Measurements from ENCODE around the gene ARID1B.

The ARID1B gene

GRCh38 chr6:156867121-156867520 lies 89.9 kb downstream of the ARID1B start:
- Histone ChIP-seq H3K79me2 (peaks cover 36% of the 10 kb centered on the region), H3K27ac (no peak overlapping the region), H3K4me3 (ENCODE audit: low read depth, low read length) (no peak overlapping the region), H3K4me1 (peaks cover 9% of the 10 kb centered on the region), H3K9me3 (ENCODE audit: control insufficient read depth, low read length) (no peaks in the 10 kb centered on the region), H3K36me3 (ENCODE audit: control insufficient read depth, insufficient read depth, low read length) (no peaks in the 10 kb centered on the region), H3K4me2 (ENCODE audit: low read length) (no peak overlapping the region), H3K27me3 (ENCODE audit: control insufficient read depth, insufficient read depth, low read length) (no peaks in the 10 kb centered on the region), H3K9ac (no peak overlapping the region), H2AFZ (no peak overlapping the region)
- TF ChIP-seq CTCF (IDR thresholded peaks at IDR 0.05): no peak

GRCh38 chr6:156868385-156868784 lies 91.2 kb downstream of the ARID1B start:
- H3K79me2 ChIP-seq: peaks cover 41% of the 10 kb centered on the region
- H3K4me2 ChIP-seq (ENCODE audit: low read length): no peak overlapping the region
- H3K36me3 ChIP-seq (ENCODE audit: control insufficient read depth, insufficient read depth, low read length): no peaks in the 10 kb centered on the region
- no peak overlapping the region for H3K27ac ChIP-seq
- peaks cover 9% of the 10 kb centered on the region for H3K4me1 ChIP-seq
- no peak overlapping the region for H2AFZ ChIP-seq
- no peak overlapping the region for H3K4me3 ChIP-seq (ENCODE audit: low read depth, low read length)
- H3K9ac ChIP-seq: no peak overlapping the region
- no peaks in the 10 kb centered on the region for H3K27me3 ChIP-seq (ENCODE audit: control insufficient read depth, insufficient read depth, low read length)
- no peak for TF ChIP-seq CTCF (IDR thresholded peaks at IDR 0.05)
- H3K9me3 ChIP-seq (ENCODE audit: control insufficient read depth, low read length): no peaks in the 10 kb centered on the region

- Histone ChIP-seq H3K79me2 (peaks cover 46% of the 10 kb centered on the region), H3K4me1 (peaks cover 15% of the 10 kb centered on the region), H3K4me2 (ENCODE audit: low read length) (no peak overlapping the region), H3K9ac (no peak overlapping the region), H3K27me3 (ENCODE audit: control insufficient read depth, insufficient read depth, low read length) (no peaks in the 10 kb centered on the region), H2AFZ (no peak overlapping the region), H3K27ac (no peak overlapping the region), H3K36me3 (ENCODE audit: control insufficient read depth, insufficient read depth, low read length) (no peaks in the 10 kb centered on the region), H3K9me3 (ENCODE audit: control insufficient read depth, low read length) (no peaks in the 10 kb centered on the region), H3K4me3 (ENCODE audit: low read depth, low read length) (no peak overlapping the region)
- TF ChIP-seq CTCF (IDR thresholded peaks at IDR 0.05): no peak
Measured at GRCh38 chr6:156869980-156870398, 92.8 kb downstream of the ARID1B start.

- Histone ChIP-seq H3K4me3 (ENCODE audit: low read depth, low read length) (no peak overlapping the region), H3K36me3 (ENCODE audit: control insufficient read depth, insufficient read depth, low read length) (no peaks in the 10 kb centered on the region), H2AFZ (no peak overlapping the region), H3K4me2 (ENCODE audit: low read length) (no peak overlapping the region), H3K4me1 (peaks cover 15% of the 10 kb centered on the region), H3K9ac (no peak overlapping the region), H3K27me3 (ENCODE audit: control insufficient read depth, insufficient read depth, low read length) (no peaks in the 10 kb centered on the region), H3K27ac (no peak overlapping the region), H3K9me3 (ENCODE audit: control insufficient read depth, low read length) (no peaks in the 10 kb centered on the region), H3K79me2 (peaks cover 49% of the 10 kb centered on the region)
- no peak for TF ChIP-seq CTCF (IDR thresholded peaks at IDR 0.05)
Measured at GRCh38 chr6:156870924-156871539, 93.9 kb downstream of the ARID1B start.

GRCh38 chr6:156872903-156873302 lies 95.7 kb downstream of the ARID1B start:
- Histone ChIP-seq H3K9me3 (ENCODE audit: control insufficient read depth, low read length) (no peaks in the 10 kb centered on the region), H3K4me3 (ENCODE audit: low read depth, low read length) (no peak overlapping the region), H3K36me3 (ENCODE audit: control insufficient read depth, insufficient read depth, low read length) (no peaks in the 10 kb centered on the region), H3K9ac (no peak overlapping the region), H3K4me1 (peaks cover 13% of the 10 kb centered on the region), H2AFZ (no peak overlapping the region), H3K79me2 (peaks cover 56% of the 10 kb centered on the region), H3K27ac (no peak overlapping the region), H3K27me3 (ENCODE audit: control insufficient read depth, insufficient read depth, low read length) (no peaks in the 10 kb centered on the region), H3K4me2 (ENCODE audit: low read length) (no peak overlapping the region)
- no peak for TF ChIP-seq CTCF (IDR thresholded peaks at IDR 0.05)
